Activated CD4-positive, alpha-beta memory T cell treated with anti-CD3 and anti-CD28 coated beads, Interleukin-2, amount 10 ng/mL, durations not matched to agents 7 days and 5 days (primary cell): Measurements from ENCODE around the gene LRCOL1. TPM values are rescaled to one million over a fixed set of nuclear protein-coding genes. Genes with fewer than 3 reads are reported as not detected.

Experiments used
- CTCF ChIA-PET: fragments of 350-600 bp; sonication (Branson Sonifier 250); formaldehyde crosslinking; loops from one replicate; lab custom pipeline; 2021; ENCODE audit warnings: antibody characterized with exemption, inconsistent platforms; lab: Charles Lee
- POLR2A ChIA-PET: fragments of 350-600 bp; sonication (Branson Sonifier 250); formaldehyde crosslinking; loops from one replicate; lab custom pipeline; 2021; ENCODE audit warnings: antibody characterized with exemption; lab: Charles Lee
- DNase-seq: peaks from one replicate; pipeline ENCODE4 v3.0.0-alpha.2; 2020
- H3K27ac Mint-ChIP-seq: one replicate; pipeline ENCODE4 v1.8.0; 2021; ENCODE audit warnings: mild to moderate bottlenecking, mixed read lengths
- H3K27me3 Mint-ChIP-seq: one replicate; pipeline ENCODE4 v1.8.0; 2021; ENCODE audit warnings: mixed read lengths
- H3K36me3 Mint-ChIP-seq: one replicate; pipeline ENCODE4 v1.8.0; 2021; ENCODE audit warnings: low read depth, mixed read lengths
- H3K4me1 Mint-ChIP-seq: one replicate; pipeline ENCODE4 v1.8.0; 2021; ENCODE audit warnings: mixed read lengths
- H3K4me3 Mint-ChIP-seq: one replicate; pipeline ENCODE4 v1.8.0; 2021; ENCODE audit warnings: mild to moderate bottlenecking, mixed read lengths
- H3K9me3 Mint-ChIP-seq: one replicate; pipeline ENCODE4 v1.8.0; 2021; ENCODE audit warnings: mixed read lengths
- total RNA-seq, 2 experiments: library from RNA; stranded (reverse); gene quantifications; one replicate each; pipeline ENCODE4 v1.2.3, GENCODE V29; 2021

LRCOL1 gene
- total RNA-seq, 2 experiments from 2014 or later, result not detected

DNA sequence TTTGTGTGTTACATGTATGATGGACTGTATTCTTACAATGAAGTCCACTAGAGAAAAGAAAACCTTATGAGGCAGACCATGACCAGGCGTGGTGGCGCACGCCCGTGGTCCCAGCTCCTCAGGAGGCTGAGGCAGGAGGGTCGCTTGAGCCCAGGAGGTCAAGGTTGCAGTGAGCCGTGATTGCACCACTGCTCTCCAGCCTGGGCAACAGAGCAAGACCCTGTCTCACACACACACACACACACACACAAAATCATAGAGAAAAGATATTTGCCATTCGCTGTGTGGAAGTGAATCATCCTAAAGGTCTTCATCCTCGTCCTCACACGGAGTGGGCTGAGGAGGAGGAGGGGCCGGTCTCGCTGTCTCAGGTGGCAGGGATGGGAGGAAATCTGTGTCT is 32.3 kb downstream of the LRCOL1 start:
- Mint-ChIP-seq H3K27me3 (no peaks in the 10 kb centered on the region), H3K4me3 (no peak overlapping the region), H3K27ac (no peak overlapping the region), H3K36me3 (peaks cover 4% of the 10 kb centered on the region), H3K4me1 (no peaks in the 10 kb centered on the region), H3K9me3 (no peaks in the 10 kb centered on the region)
- no peak for DNase-seq
- CTCF ChIA-PET, result no interaction called here
- POLR2A ChIA-PET, result no interaction called here

DNA sequence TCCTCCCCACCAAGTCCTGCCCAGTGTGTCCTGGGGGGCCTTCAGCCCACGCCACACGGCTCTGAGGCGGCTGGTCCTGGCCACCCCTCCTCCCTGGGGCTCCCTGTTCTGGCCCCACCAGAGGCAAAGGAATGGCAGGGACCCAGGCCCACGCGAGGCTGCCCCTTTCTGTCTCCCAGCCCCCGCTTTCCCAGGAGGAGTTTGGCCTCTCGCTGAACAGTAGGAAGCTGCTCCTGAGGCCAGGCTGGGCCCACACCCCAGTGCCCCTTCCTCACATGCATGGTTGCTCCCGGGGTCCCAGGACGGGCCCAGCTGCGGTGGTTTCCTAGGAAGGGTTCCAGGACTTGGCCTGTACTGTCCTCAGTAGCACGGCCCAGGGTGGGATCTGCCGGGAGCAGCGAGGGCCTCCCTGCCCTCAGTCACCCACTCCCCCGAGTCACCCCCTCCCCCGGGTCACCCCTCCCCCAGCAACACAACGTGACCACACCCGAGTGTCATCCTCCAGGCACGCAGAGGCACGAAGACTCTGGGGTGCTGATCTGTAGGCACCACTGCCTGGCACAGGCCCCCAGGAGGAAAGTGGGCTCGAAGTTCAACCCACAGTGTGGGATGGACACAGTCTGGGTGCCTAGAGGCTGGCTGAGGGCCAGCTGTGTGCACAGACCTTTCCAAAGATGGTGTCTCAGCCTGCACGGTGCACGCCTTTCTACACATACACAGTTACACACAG is 33.0 kb downstream of the LRCOL1 start:
- Mint-ChIP-seq H3K9me3 (no peaks in the 10 kb centered on the region), H3K27me3 (no peaks in the 10 kb centered on the region), H3K4me1 (no peaks in the 10 kb centered on the region), H3K4me3 (no peak overlapping the region), H3K36me3 (peaks cover 4% of the 10 kb centered on the region), H3K27ac (no peak overlapping the region)
- DNase-seq, result no peak
- CTCF ChIA-PET, result no interaction called here
- POLR2A ChIA-PET, result no interaction called here

DNA sequence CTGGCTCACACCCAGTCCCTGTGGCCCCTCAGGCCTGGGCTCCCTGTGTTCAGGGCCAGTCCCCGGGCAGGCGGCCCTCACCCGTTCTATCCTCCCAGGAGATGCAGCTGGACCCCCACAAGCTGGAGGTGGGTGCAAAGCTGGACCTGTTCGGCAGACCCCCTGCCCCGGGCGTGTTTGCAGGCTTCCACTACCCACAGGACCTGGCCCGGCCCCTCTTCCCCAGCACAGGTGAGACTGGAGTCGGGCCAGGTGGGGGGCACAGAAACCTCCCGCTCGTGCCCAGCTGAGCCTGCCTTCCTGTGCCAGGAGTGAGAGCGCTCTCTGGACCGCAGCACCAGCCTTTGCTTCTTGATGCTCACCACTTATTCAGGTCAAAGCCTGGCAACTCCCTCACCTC is 33.7 kb downstream of the LRCOL1 start:
- CTCF ChIA-PET, result no interaction called here
- DNase-seq, result no peak
- POLR2A ChIA-PET, result no interaction called here
- Mint-ChIP-seq H3K4me1 (no peaks in the 10 kb centered on the region), H3K9me3 (no peaks in the 10 kb centered on the region), H3K27me3 (no peaks in the 10 kb centered on the region), H3K4me3 (no peak overlapping the region), H3K36me3 (peaks cover 4% of the 10 kb centered on the region), H3K27ac (no peak overlapping the region)

DNA sequence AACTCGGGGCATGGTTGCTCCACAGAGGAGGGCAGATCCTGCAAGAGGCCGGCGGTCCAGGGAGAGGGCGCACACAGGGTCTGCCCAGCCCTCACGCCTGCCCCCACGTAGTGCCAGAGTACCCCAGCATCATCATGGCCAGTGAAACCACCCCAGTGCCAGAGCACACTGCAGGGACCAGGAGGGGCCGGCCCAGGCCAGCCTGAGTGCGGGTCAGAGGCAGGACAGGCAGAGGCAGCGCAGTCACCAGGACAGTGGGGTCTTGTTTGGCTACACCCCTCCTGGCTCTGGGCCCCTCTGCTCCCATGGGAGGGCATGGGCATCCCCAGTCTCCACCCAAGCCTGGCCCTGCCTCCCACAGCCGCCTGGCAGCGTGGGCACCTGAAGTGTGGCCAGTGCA is 34.7 kb downstream of the LRCOL1 start:
- Mint-ChIP-seq H3K4me3 (no peak overlapping the region), H3K27ac (no peak overlapping the region), H3K4me1 (no peaks in the 10 kb centered on the region), H3K27me3 (no peaks in the 10 kb centered on the region), H3K9me3 (no peaks in the 10 kb centered on the region), H3K36me3 (peaks cover 4% of the 10 kb centered on the region)
- ChIA-PET CTCF (no interaction called here), POLR2A (no interaction called here)
- no peak for DNase-seq

DNA sequence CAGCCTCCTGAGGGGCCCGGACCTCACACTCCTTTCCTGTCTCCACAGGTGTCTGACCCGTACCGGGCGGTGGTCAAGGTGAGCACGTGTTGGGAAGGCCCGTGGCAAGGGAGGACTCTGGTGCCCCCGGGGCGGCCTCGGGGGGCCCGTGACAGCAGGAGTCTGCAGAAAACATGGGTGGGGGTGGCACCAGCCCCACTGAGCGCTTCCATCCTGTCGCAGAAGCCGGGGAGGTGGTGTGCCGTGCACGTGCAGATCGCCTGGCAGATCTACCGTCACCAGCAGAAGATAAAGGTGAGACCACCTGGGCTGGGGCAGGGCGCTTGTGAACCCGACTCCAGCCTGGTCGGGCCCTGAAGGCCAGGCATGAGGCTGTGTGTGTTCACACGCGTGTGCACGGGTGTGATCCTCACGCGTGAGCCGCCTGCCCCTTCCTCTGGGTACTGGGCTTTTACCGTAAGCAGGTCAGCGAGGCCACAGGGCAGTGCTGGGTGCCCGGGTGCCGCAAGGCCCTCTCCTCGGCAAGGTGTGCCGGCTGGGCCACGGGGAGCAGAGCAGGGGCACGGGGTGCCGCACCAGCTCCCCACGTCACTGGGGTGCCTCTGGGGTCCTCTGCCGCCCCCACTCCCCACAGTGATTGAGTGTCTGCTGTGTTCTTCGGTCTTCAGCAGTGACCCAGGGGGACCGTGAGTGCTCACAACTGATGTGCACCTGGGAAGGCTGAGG is 35.9 kb downstream of the LRCOL1 start:
- Mint-ChIP-seq H3K27ac (no peak overlapping the region), H3K27me3 (no peaks in the 10 kb centered on the region), H3K4me1 (no peaks in the 10 kb centered on the region), H3K36me3 (peaks cover 4% of the 10 kb centered on the region), H3K4me3 (no peak overlapping the region), H3K9me3 (no peaks in the 10 kb centered on the region)
- ChIA-PET POLR2A (no interaction called here), CTCF (no interaction called here)
- DNase-seq, result no peak

DNA sequence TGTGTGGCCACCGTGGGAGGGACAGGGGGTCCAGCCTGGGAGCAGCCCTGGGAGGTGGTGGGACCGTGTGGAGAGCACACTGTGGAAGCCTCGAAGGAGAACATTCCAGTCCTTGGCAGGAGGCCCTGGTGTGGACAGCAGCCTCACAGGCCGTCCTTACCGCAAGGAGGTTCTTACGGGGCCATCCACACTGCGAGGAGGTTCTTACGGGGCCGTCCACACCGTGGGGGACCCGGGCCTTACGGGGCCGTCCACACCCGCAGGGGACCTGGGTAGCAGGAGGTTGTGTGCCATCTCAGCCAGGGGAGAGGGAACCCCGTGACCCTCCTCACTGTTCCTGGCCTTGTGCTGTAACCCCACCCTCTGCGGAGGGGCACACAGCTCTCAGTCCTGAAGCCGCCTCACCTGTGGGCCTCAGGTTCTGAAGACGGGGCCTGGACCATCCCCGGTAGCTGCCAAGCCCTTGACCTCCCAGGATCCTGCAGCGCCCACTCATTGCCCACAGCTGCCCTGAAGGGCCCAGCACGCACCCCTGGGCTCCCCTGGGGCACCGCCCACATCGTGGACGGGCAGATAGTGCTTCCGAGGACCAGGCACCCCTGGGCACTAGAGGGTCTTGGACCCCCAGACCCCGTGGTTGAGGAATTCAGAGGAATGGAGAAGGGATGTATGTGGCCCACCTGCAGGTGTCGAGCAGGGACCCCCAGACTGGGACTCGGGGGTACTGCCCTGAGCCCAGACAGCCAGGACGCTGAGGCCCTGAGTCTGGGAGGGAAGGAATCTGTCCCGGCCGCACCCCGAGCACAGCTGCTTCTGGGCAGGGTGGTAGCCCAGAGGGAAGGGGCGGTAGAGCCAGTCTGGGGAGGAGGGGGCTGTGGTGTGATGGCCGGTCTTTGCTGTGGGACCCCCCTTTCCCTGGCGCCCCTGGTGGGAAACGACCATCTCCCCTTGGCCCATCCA is 37.3 kb downstream of the LRCOL1 start:
- peaks cover 4% of the 10 kb centered on the region for H3K36me3 Mint-ChIP-seq
- no peak overlapping the region for H3K27ac Mint-ChIP-seq
- DNase-seq, result no peak
- CTCF ChIA-PET, result no interaction called here
- no peaks in the 10 kb centered on the region for H3K4me1 Mint-ChIP-seq
- POLR2A ChIA-PET, result no interaction called here
- H3K27me3 Mint-ChIP-seq, result no peaks in the 10 kb centered on the region
- H3K9me3 Mint-ChIP-seq, result no peaks in the 10 kb centered on the region
- H3K4me3 Mint-ChIP-seq, result no peak overlapping the region

DNA sequence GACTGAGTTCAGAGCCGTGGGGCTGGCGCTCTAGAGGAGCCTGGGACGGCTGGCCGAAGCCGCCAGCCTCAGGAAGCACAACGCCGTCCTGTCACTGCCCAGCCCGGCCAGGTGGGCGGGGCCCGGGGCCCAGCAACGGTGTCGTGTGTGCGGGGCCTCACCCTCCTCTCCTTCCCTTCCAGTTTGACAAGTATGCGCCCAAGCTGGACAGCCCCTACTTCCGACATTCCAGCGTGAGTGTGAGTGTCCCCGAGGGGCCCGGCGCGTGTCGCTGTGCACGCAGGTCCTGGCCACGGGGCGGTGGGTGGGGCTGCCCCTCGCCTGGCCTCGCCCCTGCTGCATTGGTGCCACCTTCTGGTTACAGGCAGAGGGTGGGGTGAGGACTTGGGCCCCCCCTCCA is 38.3 kb downstream of the LRCOL1 start:
- CTCF ChIA-PET, result no interaction called here
- H3K27me3 Mint-ChIP-seq, result no peaks in the 10 kb centered on the region
- H3K9me3 Mint-ChIP-seq, result no peaks in the 10 kb centered on the region
- DNase-seq, result no peak
- POLR2A ChIA-PET, result no interaction called here
- H3K4me1 Mint-ChIP-seq, result no peaks in the 10 kb centered on the region
- no peak overlapping the region for H3K4me3 Mint-ChIP-seq
- H3K27ac Mint-ChIP-seq, result no peak overlapping the region
- H3K36me3 Mint-ChIP-seq, result no peaks in the 10 kb centered on the region

DNA sequence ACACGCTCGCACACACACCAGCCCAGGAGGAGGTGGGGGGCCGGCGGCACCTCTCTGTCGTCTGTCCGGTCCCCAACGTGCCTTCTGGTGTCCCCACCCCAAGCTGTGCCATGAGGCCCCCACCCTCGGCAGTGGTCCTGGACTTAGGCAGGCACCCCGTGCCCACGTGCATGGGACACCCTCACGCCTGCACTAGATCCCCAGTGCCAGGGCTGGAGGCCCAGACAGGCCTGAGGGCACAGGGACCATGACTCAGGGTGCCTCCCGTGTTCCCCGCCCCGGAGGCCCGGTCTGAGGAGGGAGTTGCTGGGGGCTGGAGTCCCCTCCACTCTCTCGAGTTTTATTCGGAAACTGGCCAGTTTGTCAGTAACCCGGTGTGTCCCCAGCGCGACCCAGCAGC is 38.8 kb downstream of the LRCOL1 start:
- no peak overlapping the region for H3K27ac Mint-ChIP-seq
- no peak overlapping the region for H3K4me3 Mint-ChIP-seq
- no peaks in the 10 kb centered on the region for H3K27me3 Mint-ChIP-seq
- no peaks in the 10 kb centered on the region for H3K4me1 Mint-ChIP-seq
- H3K9me3 Mint-ChIP-seq, result no peaks in the 10 kb centered on the region
- no peaks in the 10 kb centered on the region for H3K36me3 Mint-ChIP-seq
- no peak for DNase-seq
- POLR2A ChIA-PET, result no interaction called here
- CTCF ChIA-PET, result no interaction called here

DNA sequence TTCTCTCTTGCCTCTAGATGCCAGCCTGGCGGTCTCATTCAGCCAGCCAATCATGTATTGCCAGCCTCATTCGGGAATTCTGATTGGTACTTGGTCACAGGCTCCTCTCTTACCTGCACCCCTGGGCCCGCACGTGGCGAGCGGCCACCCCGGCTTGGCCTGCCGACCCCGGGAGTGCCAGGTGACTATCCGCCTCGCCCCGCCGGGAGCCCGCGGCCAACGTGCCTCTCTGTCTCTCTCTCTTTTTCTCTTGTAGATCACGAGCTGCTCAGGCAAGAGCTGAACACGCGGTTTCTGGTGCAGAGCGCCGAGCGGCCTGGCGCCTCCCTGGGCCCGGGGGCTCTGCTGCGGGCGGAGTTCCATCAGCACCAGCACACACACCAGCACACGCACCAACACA is 39.3 kb downstream of the LRCOL1 start:
- DNase-seq, result no peak
- H3K27ac Mint-ChIP-seq, result no peak overlapping the region
- no peak overlapping the region for H3K4me3 Mint-ChIP-seq
- H3K27me3 Mint-ChIP-seq, result no peaks in the 10 kb centered on the region
- H3K4me1 Mint-ChIP-seq, result no peaks in the 10 kb centered on the region
- ChIA-PET CTCF (no interaction called here), POLR2A (no interaction called here)
- no peaks in the 10 kb centered on the region for H3K9me3 Mint-ChIP-seq
- no peaks in the 10 kb centered on the region for H3K36me3 Mint-ChIP-seq

DNA sequence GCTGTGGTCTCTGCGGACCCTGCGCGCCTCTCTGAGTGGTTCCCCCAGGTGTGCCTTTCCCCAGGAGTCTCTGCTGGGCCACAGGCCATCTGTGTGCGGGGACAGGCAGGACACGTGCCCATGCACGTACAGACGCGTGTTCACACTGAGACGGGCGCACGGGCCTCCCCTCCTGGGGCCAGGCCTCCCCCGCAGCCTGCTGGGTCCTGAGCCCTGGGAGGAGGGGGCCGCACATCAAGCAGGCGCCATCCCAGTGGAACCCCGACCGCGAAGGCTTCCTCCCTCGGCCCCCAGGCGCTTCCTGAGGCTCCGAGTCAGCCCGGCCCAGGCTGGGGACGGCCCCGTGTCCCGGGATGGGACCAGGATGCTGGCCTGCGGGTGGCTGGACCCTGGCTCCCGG is 39.7 kb downstream of the LRCOL1 start:
- no peak overlapping the region for H3K4me3 Mint-ChIP-seq
- no peak overlapping the region for H3K27ac Mint-ChIP-seq
- DNase-seq, result no peak
- no peaks in the 10 kb centered on the region for H3K36me3 Mint-ChIP-seq
- ChIA-PET CTCF (no interaction called here), POLR2A (no interaction called here)
- no peaks in the 10 kb centered on the region for H3K9me3 Mint-ChIP-seq
- no peaks in the 10 kb centered on the region for H3K27me3 Mint-ChIP-seq
- no peaks in the 10 kb centered on the region for H3K4me1 Mint-ChIP-seq

DNA sequence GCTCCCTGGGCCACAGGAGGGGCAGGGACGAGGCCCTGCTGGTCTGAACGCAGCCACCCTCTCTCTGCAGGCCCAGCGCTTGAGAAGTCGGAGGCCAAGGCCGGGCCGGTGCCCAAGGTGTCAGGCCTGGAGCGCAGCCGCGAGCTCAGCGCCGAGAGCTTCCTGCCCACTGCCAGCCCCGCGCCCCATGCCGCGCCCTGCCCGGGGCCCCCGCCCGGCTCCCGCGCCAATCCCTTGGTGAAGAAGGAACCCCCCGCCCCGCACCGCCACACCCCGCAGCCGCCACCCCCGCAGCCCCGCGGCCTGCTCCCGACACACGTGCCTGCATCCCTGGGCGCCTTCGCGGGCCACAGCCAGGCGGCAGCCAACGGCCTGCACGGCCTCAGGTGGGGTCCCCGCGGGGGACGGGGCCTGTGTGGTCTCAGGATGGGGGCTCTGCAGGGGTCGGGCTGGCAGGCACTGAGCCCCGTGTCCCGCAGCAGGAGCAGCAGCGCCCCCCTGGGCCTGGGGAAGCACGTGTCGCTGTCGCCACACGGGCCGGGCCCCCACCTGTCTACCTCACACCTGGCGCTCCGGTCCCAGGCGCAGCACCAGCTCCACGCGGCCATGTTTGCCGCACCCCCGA is 40.4 kb downstream of the LRCOL1 start:
- Mint-ChIP-seq H3K36me3 (no peaks in the 10 kb centered on the region), H3K9me3 (no peaks in the 10 kb centered on the region), H3K4me3 (no peak overlapping the region), H3K27me3 (no peaks in the 10 kb centered on the region), H3K27ac (no peak overlapping the region), H3K4me1 (no peaks in the 10 kb centered on the region)
- DNase-seq, result no peak
- ChIA-PET CTCF (no interaction called here), POLR2A (no interaction called here)

DNA sequence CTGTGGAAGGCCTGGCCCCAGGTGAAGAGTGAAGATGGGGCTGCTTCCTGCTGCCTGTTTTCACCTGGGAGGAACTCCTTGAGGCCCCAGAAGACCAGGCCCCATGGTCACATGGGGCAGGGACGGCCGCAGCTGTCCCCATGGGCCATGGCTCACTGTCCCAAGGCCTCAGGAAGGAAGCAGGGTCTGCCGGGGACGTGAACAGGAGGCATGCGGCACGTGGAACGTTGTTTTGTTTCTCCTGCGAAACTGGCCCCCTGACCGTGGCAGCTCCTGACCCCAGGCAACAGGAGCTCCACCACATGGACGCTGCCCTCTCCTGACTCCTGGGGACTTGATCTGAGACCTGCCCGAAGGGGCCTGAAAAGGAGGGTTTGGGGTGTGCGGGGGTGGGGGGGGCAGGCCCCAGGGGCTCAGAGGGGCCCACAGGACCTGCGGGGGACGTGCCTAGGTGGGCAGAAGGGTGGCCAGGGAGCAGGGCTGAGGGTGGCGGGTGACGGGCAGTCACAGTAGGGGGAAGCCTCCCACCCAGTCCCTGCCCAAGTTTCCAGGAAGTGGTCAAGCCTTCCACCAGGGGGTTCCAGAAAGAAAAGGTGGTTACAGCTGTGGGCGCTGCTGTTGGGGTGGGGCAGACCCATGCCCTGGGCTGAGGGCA is 41.4 kb downstream of the LRCOL1 start:
- Mint-ChIP-seq H3K36me3 (no peaks in the 10 kb centered on the region), H3K27me3 (no peaks in the 10 kb centered on the region), H3K4me3 (no peak overlapping the region), H3K9me3 (no peaks in the 10 kb centered on the region), H3K4me1 (no peaks in the 10 kb centered on the region), H3K27ac (no peak overlapping the region)
- ChIA-PET POLR2A (no interaction called here), CTCF (no interaction called here)
- DNase-seq, result no peak
